ENCODE measurements around the gene PCDHB4. TPM values are rescaled to one million over a fixed set of nuclear protein-coding genes. Genes with fewer than 3 reads are reported as not detected.

Gene PCDHB4
- total and polyA plus RNA-seq, 2 of the 13 experiments (the other 11 are each of a cell fraction or from before 2014, with no cell fraction given): 0.08 to 0.13 TPM

DNA sequence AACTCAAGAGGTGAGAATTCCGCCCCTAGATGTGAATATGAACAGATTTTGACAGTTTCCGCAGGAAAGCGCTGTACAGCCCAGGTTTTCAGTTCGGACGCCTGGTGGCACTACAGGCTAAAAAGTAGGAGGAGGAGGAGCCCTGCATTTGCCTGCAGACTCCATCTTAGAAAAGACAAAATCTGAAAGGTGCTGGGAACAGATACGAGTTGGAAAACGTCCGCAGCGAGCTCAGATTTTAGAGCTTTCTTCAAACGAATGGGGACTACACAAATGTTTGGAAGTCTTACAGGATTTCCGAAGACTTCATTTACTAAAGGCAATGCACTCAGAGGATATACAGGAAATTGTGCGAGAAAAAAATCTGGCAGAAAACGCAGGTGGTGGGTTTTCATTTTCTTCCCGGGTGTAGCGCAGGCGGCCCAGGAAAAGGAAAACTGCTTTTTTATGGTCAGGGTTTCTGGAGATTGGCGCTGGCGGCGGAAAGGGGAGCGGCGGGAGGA is 37.1 kb upstream of the PCDHB4 start (continued):
- 0 out of 2 replicates have a peak, but pooled peaks have one; percentile 32 for TF ChIP-seq YEATS4 (CRISPR knock-in tag; IDR thresholded peaks at IDR 0.05; ENCODE audit: borderline replicate concordance)
- TF ChIP-seq STAG1 (CRISPR knock-in tag; IDR thresholded peaks at IDR 0.05): peak; percentile 60
- no peak for TF ChIP-seq DPF2 (CRISPR knock-in tag; IDR thresholded peaks at IDR 0.05; ENCODE audit: borderline replicate concordance, low read depth)
- TF ChIP-seq POLR2A (IDR thresholded peaks at IDR 0.05; ENCODE audit: insufficient read depth in 1 of 2, low read depth in 2 of 2, low read length in 2 of 2): peak; percentile 38 to 58; a peak in 3 of 4 replicates
- TF ChIP-seq PRPF4 (IDR thresholded peaks at IDR 0.05; ENCODE audit: low read depth, low read length, poor library complexity, severe bottlenecking): no peak
- peak; percentile 23; the same call in 1 of the 2 replicates for TF ChIP-seq MEIS2 (CRISPR knock-in tag; IDR thresholded peaks at IDR 0.05)
- TF ChIP-seq PHF8 (CRISPR knock-in tag; IDR thresholded peaks at IDR 0.05): peak; percentile 31; the same call in 1 of the 2 replicates
- no peak for TF ChIP-seq ZNF674 (CRISPR knock-in tag; IDR thresholded peaks at IDR 0.05; ENCODE audit: low read depth)
- peak; percentile 48; the same call in 1 of the 2 replicates for TF ChIP-seq KDM2A (CRISPR knock-in tag; IDR thresholded peaks at IDR 0.05; ENCODE audit: borderline replicate concordance, low read depth)
- no peak for TF ChIP-seq STAT5B (CRISPR knock-in tag; IDR thresholded peaks at IDR 0.05)
- TF ChIP-seq DNMT3B (CRISPR knock-in tag; conservative IDR thresholded peaks at IDR 0.05): no peak
- peak; percentile 58 for TF ChIP-seq XRCC5 (optimal IDR thresholded peaks at IDR 0.05; ENCODE audit: low read length)
- TF ChIP-seq, protein P1, sequence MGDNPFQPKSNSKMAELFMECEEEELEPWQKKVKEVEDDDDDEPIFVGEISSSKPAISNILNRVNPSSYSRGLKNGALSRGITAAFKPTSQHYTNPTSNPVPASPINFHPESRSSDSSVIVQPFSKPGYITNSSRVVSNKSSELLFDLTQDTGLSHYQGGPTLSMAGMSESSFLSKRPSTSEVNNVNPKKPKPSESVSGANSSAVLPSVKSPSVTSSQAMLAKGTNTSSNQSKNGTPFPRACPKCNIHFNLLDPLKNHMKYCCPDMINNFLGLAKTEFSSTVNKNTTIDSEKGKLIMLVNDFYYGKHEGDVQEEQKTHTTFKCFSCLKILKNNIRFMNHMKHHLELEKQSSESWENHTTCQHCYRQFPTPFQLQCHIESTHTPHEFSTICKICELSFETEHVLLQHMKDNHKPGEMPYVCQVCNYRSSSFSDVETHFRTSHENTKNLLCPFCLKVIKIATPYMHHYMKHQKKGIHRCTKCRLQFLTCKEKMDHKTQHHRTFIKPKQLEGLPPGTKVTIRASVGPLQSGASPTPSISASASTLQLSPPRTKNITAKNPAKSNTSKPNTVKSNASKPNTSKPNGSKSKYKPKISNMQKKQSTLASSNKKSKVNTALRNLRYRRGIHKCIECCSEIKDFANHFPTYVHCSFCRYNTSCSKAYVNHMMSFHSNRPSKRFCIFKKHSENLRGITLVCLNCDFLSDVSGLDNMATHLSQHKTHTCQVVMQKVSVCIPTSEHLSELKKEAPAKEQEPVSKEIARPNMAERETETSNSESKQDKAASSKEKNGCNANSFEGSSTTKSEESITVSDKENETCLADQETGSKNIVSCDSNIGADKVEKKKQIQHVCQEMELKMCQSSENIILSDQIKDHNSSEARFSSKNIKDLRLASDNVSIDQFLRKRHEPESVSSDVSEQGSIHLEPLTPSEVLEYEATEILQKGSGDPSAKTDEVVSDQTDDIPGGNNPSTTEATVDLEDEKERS (CRISPR knock-in tag; IDR thresholded peaks at IDR 0.05): no peak
- TF ChIP-seq CCAR2 (optimal IDR thresholded peaks at IDR 0.05; ENCODE audit: low read depth, low read length): no peak
- TF ChIP-seq SMC3 (IDR thresholded peaks at IDR 0.05; ENCODE audit: low read length): peak; percentile 50; the same call in 1 of the 2 replicates
- TF ChIP-seq HOXA3 (CRISPR knock-in tag; IDR thresholded peaks at IDR 0.05): peak; percentile 55; the same call in 1 of the 2 replicates
- TF ChIP-seq, protein P2, sequence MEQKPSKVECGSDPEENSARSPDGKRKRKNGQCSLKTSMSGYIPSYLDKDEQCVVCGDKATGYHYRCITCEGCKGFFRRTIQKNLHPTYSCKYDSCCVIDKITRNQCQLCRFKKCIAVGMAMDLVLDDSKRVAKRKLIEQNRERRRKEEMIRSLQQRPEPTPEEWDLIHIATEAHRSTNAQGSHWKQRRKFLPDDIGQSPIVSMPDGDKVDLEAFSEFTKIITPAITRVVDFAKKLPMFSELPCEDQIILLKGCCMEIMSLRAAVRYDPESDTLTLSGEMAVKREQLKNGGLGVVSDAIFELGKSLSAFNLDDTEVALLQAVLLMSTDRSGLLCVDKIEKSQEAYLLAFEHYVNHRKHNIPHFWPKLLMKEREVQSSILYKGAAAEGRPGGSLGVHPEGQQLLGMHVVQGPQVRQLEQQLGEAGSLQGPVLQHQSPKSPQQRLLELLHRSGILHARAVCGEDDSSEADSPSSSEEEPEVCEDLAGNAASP (CRISPR knock-in tag; IDR thresholded peaks at IDR 0.05; ENCODE audit: borderline replicate concordance): 0 out of 2 replicates have a peak, but pooled peaks have one; percentile 25
- TF ChIP-seq MBD4 (IDR thresholded peaks at IDR 0.05; ENCODE audit: borderline replicate concordance, low read length): no peak
- TF ChIP-seq, protein P3, sequence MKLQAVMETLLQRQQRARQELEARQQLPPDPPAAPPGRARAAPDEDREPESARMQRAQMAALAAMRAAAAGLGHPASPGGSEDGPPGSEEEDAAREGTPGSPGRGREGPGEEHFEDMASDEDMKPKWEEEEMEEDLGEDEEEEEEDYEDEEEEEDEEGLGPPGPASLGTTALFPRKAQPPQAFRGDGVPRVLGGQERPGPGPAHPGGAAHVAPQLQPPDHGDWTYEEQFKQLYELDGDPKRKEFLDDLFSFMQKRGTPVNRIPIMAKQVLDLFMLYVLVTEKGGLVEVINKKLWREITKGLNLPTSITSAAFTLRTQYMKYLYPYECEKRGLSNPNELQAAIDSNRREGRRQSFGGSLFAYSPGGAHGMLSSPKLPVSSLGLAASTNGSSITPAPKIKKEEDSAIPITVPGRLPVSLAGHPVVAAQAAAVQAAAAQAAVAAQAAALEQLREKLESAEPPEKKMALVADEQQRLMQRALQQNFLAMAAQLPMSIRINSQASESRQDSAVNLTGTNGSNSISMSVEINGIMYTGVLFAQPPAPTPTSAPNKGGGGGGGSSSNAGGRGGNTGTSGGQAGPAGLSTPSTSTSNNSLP (IDR thresholded peaks at IDR 0.05; ENCODE audit: low read depth, low read length): 0 out of 2 replicates have a peak, but pooled peaks have one; percentile 25
- peak; percentile 53; the same call in 1 of the 2 replicates for TF ChIP-seq POLR2AphosphoS5 (IDR thresholded peaks at IDR 0.05; ENCODE audit: low read depth, low read length)
- TF ChIP-seq, protein P4, sequence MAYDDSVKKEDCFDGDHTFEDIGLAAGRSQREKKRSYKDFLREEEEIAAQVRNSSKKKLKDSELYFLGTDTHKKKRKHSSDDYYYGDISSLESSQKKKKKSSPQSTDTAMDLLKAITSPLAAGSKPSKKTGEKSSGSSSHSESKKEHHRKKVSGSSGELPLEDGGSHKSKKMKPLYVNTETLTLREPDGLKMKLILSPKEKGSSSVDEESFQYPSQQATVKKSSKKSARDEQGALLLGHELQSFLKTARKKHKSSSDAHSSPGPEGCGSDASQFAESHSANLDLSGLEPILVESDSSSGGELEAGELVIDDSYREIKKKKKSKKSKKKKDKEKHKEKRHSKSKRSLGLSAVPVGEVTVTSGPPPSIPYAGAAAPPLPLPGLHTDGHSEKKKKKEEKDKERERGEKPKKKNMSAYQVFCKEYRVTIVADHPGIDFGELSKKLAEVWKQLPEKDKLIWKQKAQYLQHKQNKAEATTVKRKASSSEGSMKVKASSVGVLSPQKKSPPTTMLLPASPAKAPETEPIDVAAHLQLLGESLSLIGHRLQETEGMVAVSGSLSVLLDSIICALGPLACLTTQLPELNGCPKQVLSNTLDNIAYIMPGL (CRISPR knock-in tag; IDR thresholded peaks at IDR 0.05; ENCODE audit: borderline replicate concordance in 1 of 2, low read depth in 1 of 2): peak; percentile 56 to 86; a peak in 2 of 4 replicates
- TF ChIP-seq SCMH1 (CRISPR knock-in tag; IDR thresholded peaks at IDR 0.05; ENCODE audit: borderline replicate concordance): no peak
- TF ChIP-seq ZNF430 (CRISPR knock-in tag; IDR thresholded peaks at IDR 0.05): no peak
